NCI-H146 treated with DMSO at 0.1 percent for 48 hours (cell line): Measurements from ENCODE around the gene MYO5A.
"Not testable (repeated sequence)": the region's sequence is repeated elsewhere in the genome, so short reads cannot be mapped to it uniquely, and the experiment has no call there.

ENCODE experiments used
- DNase-seq: peaks from one replicate; lab custom pipeline; 2025; ENCODE audit not compliant: unreplicated experiment; lab: John Stamatoyannopoulos, UW

The MYO5A gene

GRCh38 chr15:52294881-52295420, 233.7 kb downstream of the MYO5A start:
- no peak for DNase-seq

DNA sequence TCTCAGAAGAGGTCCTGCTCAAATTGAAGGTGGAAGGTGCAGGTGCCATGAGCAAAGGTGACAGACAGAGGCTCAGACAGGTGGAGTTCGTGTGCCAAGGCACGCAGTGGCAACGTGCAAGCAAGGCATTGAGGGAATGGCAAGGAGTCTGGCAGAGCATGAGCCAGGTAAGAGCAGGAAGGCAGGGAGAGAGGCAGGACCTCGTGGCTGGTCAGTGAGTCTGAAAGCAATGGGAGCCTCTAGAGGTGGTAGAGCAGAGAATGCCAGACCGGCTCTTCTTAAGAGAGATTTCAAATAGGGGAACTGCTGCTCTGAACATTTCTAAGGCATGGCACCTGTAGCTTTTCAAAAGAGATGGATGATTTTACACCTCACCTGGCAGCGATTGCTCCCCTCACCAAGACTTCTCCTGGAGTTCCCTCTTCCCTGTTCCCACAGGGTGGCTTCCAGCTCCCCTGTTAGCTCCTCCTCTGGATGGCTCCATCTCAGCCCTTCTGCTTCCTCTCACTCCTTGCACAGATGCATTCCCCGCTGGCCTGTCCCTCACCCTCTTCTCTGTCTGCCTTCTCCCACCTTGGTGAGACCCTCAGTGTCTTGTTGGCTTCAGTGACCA, 235.8 kb downstream of the MYO5A start:
- no peak for DNase-seq

DNA sequence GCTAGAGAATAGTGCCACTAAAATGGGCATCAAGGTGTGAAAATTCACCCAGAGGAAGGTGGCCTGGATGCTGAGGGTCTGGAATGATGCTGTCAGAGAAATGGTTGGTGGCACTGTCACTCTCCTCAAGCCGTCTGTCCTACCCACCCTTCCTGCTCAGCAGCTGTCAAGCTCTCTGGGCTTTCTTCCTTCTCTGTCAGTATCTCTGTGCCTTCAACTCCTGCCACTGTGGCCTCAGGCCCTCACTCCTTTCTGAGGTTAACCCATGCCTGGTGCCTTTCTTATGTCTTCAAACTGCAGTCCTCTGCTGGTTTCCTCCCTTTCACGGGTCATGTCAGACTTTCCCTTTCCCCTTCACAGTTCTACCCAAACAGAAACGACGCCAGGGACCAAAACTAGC, 237.5 kb downstream of the MYO5A start:
- no peak for DNase-seq

- no peak for DNase-seq
These were observed 237.9 kb downstream of the MYO5A start for GRCh38 chr15:52290800-52291199.

- DNase-seq, result no peak
These were observed 238.4 kb downstream of the MYO5A start for GRCh38 chr15:52290329-52290728.

GRCh38 chr15:52289629-52290081, 239.0 kb downstream of the MYO5A start:
- no peak for DNase-seq

DNA sequence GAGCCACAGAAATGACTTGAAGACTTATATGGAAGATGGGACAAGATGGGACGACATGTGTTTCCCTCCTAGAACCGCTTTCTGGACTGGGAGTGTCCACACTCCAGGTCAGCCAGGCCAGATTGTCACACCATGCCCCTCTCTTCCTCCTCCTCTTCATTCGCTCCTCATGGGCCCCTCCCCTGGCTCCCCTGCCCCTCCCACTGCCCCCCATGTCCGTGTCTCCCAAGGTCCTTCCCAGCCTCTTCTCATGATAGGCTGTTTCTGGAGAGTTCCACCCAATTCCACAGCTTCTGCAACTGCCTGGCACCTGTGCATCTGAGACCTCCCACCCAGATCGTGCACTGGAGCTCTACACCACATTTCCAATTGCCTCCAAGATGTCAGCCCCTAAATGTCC, 239.7 kb downstream of the MYO5A start:
- no peak for DNase-seq

DNA sequence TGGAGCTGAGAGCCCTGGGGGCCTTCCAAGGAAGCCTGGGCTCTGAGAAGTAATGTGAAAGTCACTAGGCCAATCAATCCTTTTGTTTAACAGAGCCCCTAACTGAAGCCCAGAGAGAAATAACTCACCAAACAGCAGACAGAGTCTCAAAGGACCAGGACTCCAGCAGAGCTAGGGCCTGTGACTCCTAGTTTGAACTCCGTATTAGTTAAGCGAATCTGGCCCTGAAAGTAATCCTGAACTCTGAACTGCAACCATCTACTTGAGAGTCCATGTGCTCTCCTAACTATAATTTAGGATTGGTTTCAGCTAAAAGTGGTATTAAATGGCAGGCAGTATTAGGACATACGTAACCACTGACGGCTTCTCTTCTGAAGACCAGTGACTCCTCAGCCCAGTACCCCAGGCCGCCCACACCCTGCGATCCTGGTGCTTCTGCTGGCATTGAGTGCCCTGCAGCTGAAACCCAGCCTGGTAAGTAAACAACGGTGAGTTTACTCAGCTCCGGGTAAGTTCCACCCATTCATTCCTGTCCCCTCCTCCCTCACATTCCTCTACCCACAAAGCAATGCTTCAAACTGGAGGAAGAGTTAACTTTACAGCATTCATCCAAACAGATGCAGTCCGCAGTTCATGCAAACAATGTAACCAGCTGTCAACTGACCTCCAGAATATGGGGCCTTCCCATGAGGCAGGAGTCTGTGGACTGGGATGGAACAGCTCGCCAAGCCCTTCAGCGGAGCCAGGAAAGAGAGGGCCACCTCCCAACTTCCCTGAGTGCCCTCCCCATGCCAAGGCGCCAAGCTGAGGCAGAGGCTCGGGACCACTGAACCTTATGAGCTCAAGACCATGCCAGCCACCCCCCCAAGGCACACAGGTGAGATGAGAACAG, 240.4 kb downstream of the MYO5A start:
- peak; percentile 7 for DNase-seq

DNA sequence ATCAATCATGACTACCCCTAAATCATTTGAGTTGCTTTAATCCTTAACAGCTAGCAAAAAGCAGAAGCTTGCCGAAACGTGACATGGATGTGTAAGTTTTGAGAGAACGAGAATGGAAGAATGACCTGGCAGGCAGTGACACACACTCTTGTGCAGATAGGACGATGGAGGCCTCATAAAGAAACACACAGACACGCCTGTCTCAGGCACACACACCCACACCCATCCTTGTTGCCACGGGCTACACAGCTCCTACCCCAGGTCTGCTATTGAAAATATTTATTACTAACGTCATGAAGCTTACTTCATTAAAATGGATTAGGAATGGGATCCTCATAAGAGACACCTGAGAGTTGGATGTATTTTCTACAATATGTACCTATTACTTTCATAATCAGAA, 241.6 kb downstream of the MYO5A start:
- no peak for DNase-seq

- DNase-seq, result not testable (repeated sequence)
These were observed 242.7 kb downstream of the MYO5A start for GRCh38 chr15:52285941-52286340.

DNA sequence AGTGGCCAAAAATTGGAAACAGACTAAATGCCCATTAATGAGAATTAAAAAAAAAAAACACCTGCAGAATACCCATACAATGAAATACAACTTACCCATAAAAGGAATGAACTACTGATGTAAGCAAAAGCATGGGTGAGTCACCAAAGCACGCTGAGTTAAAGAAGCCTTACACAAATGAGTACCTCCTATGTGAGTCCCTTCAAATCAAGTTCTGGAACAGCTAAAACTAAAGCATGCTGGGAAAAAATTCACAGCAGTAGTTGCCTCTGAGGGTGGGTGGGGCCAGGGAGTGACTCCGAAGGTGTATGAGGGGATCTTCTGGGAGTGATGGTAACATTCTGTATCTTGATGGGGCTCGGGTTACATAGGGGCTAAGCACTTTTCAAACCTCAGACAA, 244.5 kb downstream of the MYO5A start:
- DNase-seq, result no peak

- no peak for DNase-seq
These were observed 245.4 kb downstream of the MYO5A start for GRCh38 chr15:52283281-52283680.

GRCh38 chr15:52282418-52282817, 246.3 kb downstream of the MYO5A start:
- DNase-seq, result no peak

DNA sequence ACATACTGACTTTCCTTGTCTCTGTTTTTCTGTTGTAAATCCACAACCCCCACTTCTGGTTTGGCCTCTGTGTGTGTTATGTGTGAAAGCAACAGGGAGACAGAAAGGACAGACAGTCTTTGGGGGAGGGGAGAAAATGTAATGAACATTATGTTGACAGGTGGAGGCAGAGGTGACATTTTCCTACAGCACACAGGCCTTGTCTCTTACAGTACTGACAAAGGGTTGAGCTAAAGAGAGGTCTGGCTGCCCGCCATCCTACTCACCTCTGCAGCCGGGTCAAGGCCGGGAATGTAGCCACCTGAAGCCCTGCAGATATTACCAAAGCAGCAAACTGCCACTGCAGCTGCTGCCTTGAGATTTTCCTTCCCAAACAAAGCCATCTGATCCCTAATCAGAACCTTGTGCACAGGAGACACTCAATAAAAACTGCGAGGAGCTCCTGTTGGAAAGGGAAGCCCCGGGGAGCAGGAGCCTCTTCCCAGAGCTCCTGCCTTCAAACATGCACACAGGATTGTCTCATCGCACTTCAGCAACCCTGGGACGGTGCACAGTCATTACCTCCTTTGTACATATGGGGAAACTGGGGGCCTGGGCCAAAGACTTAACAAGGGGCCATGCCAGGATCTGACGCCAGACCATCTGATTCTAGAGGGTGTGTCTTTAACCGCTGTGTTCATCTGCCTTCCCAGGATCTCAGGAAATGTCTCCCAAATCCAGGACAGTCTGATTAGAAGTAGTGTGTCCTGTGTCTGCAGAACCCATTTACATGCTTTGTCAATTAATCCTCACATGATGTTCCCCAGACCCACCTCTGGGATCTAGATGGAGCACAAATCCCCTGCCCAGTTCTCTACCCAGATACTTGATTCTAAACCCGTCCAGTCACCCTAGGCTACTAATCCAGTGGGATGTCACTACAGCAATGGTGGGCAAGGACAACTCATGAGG, 247.3 kb downstream of the MYO5A start:
- DNase-seq, result no peak

DNA sequence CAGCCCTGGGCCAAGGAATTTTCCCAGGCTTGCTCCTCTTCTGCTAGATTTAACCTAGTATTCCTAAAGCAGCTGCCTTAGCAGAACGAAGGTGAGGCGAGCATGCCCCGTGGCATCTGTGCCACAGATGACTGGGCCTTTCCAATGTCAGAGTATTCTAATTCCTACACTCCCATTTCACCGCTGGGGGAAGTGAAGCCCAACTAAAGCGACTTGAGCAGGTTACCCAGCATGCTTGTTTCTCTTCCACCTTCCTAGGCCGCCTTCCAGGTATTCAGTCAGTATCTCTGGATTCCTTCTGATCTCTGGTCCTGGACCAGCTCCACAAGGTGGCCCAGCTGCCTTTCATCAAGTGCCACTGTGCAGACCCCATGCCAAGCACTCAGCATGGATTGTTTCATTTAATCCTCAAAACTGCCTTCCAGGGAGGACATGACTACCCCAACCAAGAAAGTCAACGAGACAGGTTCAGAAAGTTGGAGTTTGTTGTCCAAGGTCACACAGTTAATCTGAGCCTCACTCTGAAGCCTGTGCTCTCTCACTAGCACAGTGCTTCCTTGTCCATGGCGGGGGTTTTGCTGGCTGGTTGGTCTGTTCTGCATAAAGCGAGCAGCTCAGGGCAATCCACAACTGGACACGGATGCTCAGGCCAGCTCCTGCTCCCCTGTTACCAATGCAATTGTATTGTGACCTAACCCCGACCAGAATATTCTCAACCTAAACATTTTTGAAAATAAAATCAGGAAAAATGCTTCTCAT, 248.2 kb downstream of the MYO5A start:
- no peak for DNase-seq

DNA sequence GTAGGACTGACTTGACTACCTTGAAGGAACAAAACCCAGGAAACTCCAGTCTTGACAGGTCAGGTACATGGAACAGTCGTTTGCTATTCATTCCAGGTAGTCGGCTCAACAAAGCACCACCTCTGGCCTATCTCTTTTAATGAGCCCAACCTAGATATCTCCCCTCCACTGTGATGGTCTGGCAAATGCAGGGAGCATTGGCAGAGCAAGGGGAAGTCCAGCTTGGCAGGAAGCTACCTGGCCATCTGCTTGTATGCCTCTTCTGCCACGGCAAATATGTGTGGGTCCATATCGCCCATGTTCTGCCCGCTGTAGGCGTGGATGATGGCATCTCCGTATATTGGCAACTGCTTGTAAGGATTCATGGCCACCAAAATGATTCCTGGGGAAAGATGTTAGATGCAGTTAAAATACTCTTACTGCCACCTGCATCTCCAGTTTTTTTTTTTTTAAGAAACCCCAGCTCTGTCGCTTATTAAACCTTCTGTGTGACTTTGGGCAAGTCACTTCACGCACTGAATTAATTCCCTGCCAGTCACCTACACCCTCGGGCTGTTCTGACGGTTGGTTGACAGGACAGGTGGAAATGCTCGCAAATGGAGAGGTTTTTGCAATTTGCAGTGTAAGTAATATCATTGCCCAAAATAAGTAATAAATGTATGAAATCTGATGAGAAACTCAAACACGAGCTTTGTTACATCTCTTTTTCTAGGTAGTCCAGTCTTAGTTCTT, 249.9 kb downstream of the MYO5A start:
- no peak for DNase-seq

- no peak for DNase-seq
These were observed 250.5 kb downstream of the MYO5A start for GRCh38 chr15:52278135-52278534.

DNA sequence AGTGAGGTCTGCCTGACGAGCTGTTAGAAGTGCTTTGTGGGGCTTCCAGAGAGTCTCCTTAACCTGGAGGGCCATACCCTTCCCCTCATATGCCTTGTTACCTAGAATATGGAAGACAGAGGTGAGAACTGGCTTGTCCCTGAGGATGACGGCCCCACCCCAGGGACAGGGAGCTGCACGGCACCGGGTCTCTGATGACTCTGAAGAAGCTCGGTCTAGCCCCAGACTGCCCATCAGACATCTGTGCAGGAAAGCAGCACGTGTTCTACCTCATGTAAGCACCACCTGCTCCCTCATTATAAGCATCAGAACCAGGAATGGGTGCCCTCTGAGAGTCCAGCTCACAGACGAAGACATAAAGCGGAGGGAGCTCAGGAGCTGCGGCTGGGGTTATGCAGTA, 251.1 kb downstream of the MYO5A start:
- DNase-seq, result no peak

DNA sequence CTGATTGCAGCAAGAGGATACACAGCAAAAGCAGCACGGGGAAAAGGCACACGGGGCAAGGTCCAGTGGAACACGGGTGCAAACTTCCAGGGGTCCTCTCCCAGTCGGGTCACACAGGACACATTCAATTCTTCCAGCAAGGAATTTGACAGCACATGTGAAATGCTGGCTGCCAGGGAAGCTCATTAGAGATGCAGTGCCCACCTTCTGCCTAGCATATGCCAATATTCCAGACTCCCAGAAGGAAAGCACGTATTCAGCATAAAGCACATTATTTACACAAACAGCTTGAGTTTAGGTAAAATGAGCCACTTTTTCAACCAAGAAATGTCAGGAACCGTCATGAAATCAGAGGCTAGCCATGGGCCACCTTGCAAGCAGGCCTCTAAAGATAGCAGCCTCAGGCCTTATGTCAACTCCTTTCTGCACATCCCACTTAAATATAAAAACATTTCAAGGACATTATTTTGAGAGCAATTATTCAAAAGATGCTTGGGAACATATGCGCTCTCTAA, 252.4 kb downstream of the MYO5A start:
- DNase-seq, result no peak
